ENCODE data around the gene SLC4A11. TPM values are rescaled to one million over a fixed set of nuclear protein-coding genes. Genes with fewer than 3 reads are reported as not detected.

Gene SLC4A11
- total RNA-seq, 2 experiments from 2014 or later = 0.08 to 0.60 TPM

DNA sequence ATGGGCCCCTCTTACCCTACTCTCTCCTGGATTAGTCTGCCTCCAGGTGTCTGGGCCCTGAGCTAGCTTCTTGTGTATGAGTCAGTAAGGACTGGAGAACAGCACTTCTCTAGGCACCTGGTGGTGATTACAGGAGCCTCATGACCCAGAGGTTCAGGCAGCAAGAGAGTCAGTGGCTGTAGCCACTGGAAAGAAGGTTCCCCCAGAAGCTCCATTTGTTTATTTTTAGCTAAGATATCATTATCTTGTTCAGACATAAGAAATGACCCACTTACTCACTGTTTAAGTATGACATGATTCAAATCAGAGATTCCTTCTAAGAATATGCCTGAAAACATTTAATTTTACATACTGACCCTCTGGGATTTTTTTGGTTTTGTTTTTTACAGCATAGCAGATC, 23.6 kb upstream of the SLC4A11 start:
- H3K27ac ChIP-seq (ENCODE audit: low read depth in 1 of 2, low read length in 2 of 2) = no peak overlapping the region
- H3K9me3 ChIP-seq (ENCODE audit: control insufficient read depth in 1 of 2, insufficient read depth in 1 of 2, low read length in 2 of 2) = no peaks in the 10 kb centered on the region
- Mint-ChIP-seq H3K27ac (no peak overlapping the region), H3K4me1 (ENCODE audit: low read depth) (no peaks in the 10 kb centered on the region), H3K36me3 (ENCODE audit: low read depth) (peaks cover 39% of the 10 kb centered on the region), H3K9me3 (no peaks in the 10 kb centered on the region), H3K27me3 (no peaks in the 10 kb centered on the region), H3K4me3 (no peak overlapping the region)
- no peak for ATAC-seq (ENCODE audit: poor library complexity)
- H3K36me3 ChIP-seq (ENCODE audit: insufficient read depth, low read length) = no peaks in the 10 kb centered on the region
- POLR2A ChIA-PET = no interaction called here
- H3K27me3 ChIP-seq (ENCODE audit: control insufficient read depth in 1 of 2, insufficient read depth in 2 of 2, low read length in 2 of 2) = no peaks in the 10 kb centered on the region
- DNase-seq = no peak
- CTCF ChIA-PET = no interaction called here
- TF ChIP-seq, protein P1, sequence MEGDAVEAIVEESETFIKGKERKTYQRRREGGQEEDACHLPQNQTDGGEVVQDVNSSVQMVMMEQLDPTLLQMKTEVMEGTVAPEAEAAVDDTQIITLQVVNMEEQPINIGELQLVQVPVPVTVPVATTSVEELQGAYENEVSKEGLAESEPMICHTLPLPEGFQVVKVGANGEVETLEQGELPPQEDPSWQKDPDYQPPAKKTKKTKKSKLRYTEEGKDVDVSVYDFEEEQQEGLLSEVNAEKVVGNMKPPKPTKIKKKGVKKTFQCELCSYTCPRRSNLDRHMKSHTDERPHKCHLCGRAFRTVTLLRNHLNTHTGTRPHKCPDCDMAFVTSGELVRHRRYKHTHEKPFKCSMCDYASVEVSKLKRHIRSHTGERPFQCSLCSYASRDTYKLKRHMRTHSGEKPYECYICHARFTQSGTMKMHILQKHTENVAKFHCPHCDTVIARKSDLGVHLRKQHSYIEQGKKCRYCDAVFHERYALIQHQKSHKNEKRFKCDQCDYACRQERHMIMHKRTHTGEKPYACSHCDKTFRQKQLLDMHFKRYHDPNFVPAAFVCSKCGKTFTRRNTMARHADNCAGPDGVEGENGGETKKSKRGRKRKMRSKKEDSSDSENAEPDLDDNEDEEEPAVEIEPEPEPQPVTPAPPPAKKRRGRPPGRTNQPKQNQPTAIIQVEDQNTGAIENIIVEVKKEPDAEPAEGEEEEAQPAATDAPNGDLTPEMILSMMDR (IDR thresholded peaks at IDR 0.05) = no peak
- no peaks in the 10 kb centered on the region for H3K4me1 ChIP-seq (ENCODE audit: insufficient read depth, low read length)
- no peak overlapping the region for H3K4me3 ChIP-seq (ENCODE audit: low read length)
- intact Hi-C loops (cut with DNase I, micrococcal nuclease) = no loop called here

DNA sequence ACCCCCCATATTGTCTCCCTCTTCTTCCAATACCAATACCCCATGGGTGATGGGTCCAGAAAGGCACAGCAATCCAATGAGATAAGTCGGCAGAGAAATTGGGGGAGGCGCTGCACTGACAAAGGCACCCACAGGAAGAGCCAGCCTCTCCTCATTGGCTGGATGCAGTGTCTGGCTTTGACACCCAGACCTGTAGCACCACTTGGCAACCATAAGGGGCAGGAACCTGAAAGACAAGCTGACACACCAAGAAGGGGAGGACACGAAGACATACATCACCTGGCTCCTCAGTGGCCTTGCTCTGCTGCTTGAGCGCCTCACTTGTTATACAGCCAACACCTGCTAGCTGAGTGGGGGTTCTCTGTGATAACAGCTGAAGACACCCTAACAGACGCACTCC, 19.4 kb upstream of the SLC4A11 start:
- ChIA-PET POLR2A (no interaction called here), CTCF (no interaction called here)
- Mint-ChIP-seq H3K27me3 (no peaks in the 10 kb centered on the region), H3K27ac (no peak overlapping the region), H3K4me3 (no peak overlapping the region), H3K9me3 (no peaks in the 10 kb centered on the region), H3K4me1 (ENCODE audit: low read depth) (no peaks in the 10 kb centered on the region), H3K36me3 (ENCODE audit: low read depth) (peaks cover 53% of the 10 kb centered on the region)
- DNase-seq (no peak), ATAC-seq (ENCODE audit: poor library complexity) (no peak)
- Histone ChIP-seq H3K9me3 (ENCODE audit: control insufficient read depth in 1 of 2, insufficient read depth in 1 of 2, low read length in 2 of 2) (no peaks in the 10 kb centered on the region), H3K27me3 (ENCODE audit: control insufficient read depth in 1 of 2, insufficient read depth in 2 of 2, low read length in 2 of 2) (no peaks in the 10 kb centered on the region), H3K4me1 (ENCODE audit: insufficient read depth, low read length) (no peaks in the 10 kb centered on the region), H3K4me3 (ENCODE audit: low read length) (no peak overlapping the region), H3K36me3 (ENCODE audit: insufficient read depth, low read length) (peaks cover 13% of the 10 kb centered on the region), H3K27ac (ENCODE audit: low read depth in 1 of 2, low read length in 2 of 2) (no peak overlapping the region)
- TF ChIP-seq, protein P1 (IDR thresholded peaks at IDR 0.05) = no peak
- intact Hi-C loops (cut with DNase I, micrococcal nuclease) = no loop called here

DNA sequence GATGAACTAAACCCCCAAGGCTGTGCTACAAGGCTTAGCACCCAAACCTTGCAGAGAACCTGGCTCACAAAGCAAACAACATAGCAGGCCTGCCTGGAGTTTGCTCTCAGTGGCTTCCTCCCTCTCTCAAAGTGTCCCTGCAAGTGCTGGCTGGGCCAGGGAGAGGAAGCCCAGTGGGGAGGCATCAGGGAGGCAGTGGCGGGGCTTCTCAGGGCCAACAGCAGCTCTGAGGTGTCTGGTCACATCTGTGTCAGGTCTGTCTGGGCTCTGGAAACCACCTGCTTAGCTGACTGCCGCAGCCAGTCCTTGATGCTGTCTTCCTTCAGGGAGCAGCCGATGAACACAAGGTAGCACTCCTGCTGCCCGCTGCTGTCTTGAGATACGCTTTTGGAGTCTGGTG, 16.7 kb upstream of the SLC4A11 start:
- ChIA-PET POLR2A (interaction anchor here (0.6 kb wide), 1 partner anchor 8 kb away, joined by 3 read pairs; no protein-coding TSS in a partner anchor), CTCF (no interaction called here)
- peaks cover 44% of the 10 kb centered on the region for H3K36me3 Mint-ChIP-seq (ENCODE audit: low read depth)
- peaks cover 0 to 9% of the 10 kb centered on the region in 2 experiments for H3K27me3 ChIP-seq (ENCODE audit: control insufficient read depth in 1 of 2, insufficient read depth in 2 of 2, low read length in 2 of 2)
- H3K27me3 Mint-ChIP-seq = peaks cover 13% of the 10 kb centered on the region
- H3K9me3 ChIP-seq (ENCODE audit: control insufficient read depth in 1 of 2, insufficient read depth in 1 of 2, low read length in 2 of 2) = no peaks in the 10 kb centered on the region
- intact Hi-C loops (cut with DNase I, micrococcal nuclease) = no loop called here
- H3K36me3 ChIP-seq (ENCODE audit: insufficient read depth, low read length) = peaks cover 14% of the 10 kb centered on the region
- H3K4me3 ChIP-seq (ENCODE audit: low read length) = no peak overlapping the region
- no peaks in the 10 kb centered on the region for H3K4me1 ChIP-seq (ENCODE audit: insufficient read depth, low read length)
- no peaks in the 10 kb centered on the region for H3K9me3 Mint-ChIP-seq
- no peak overlapping the region for H3K4me3 Mint-ChIP-seq
- DNase-seq (no peak), ATAC-seq (ENCODE audit: poor library complexity) (no peak)
- no peak overlapping the region for H3K27ac Mint-ChIP-seq
- no peaks in the 10 kb centered on the region for H3K4me1 Mint-ChIP-seq (ENCODE audit: low read depth)
- TF ChIP-seq, protein P1 (IDR thresholded peaks at IDR 0.05) = no peak
- no peak overlapping the region for H3K27ac ChIP-seq (ENCODE audit: low read depth in 1 of 2, low read length in 2 of 2)

Measured in CD4-positive, alpha-beta T cell (primary cell).